MM.1S (cell line): ENCODE results near the gene SCGB2B2.

ENCODE experiments used
- CTCF ChIP-seq: fragments of 300-600 bp; sonication (generic); IDR thresholded peaks from 2 replicates; pipeline ENCODE4 v1.5.1; 2016; ENCODE audit warnings: antibody characterized with exemption, low read length, mixed read lengths
- EZH2 ChIP-seq: fragments of 300-600 bp; sonication (generic); optimal IDR thresholded peaks from 2 replicates; pipeline ENCODE3; 2017; ENCODE audit warnings: low read depth, mild to moderate bottlenecking, antibody characterized with exemption, low read length, mixed read lengths
- EZH2phosphoT487 ChIP-seq: fragments of 300-600 bp; sonication (generic); IDR thresholded peaks from 2 replicates; pipeline ENCODE4 v1.6.1; 2018; ENCODE audit warnings: antibody characterized with exemption, low read length

GRCh38 chr19:34725400-34725799 lies 48.4 kb upstream of the SCGB2B2 start:
- no peak for TF ChIP-seq CTCF
- no peak for TF ChIP-seq EZH2
- TF ChIP-seq EZH2phosphoT487: no peak
